Trophoblast cell (in vitro differentiated cells and primary cell): ENCODE results near the gene IFT22.

Experiments used
- DNase-seq, 2 donors: peaks; one replicate each; pipeline ENCODE4 v3.0.0-alpha.2; 2016
- H2AFZ ChIP-seq: 2 replicates; pipeline ENCODE4 v1.6.1; 2013; ENCODE audit warnings: low read length, moderate library complexity, mild to moderate bottlenecking; ENCODE audit not compliant: insufficient read depth, poor library complexity
- H2AK5ac ChIP-seq: 2 replicates; pipeline ENCODE4 v1.6.1; 2013; ENCODE audit warnings: mild to moderate bottlenecking, low read length
- H2BK120ac ChIP-seq: 2 replicates; pipeline ENCODE4 v1.6.1; 2013; ENCODE audit warnings: low read length, mild to moderate bottlenecking, moderate library complexity; ENCODE audit not compliant: insufficient read depth, poor library complexity
- H2BK12ac ChIP-seq: 2 replicates; pipeline ENCODE4 v1.6.1; 2013; ENCODE audit warnings: mild to moderate bottlenecking, low read length, moderate library complexity
- H2BK5ac ChIP-seq: 2 replicates; pipeline ENCODE4 v1.6.1; 2013; ENCODE audit warnings: low read length, low read depth, moderate library complexity, mild to moderate bottlenecking; ENCODE audit not compliant: poor library complexity
- H3K14ac ChIP-seq: 2 replicates; pipeline ENCODE4 v1.6.1; 2013; ENCODE audit warnings: mild to moderate bottlenecking, low read length
- H3K18ac ChIP-seq: 2 replicates; pipeline ENCODE4 v1.6.1; 2013; ENCODE audit warnings: mild to moderate bottlenecking, low read length
- H3K23ac ChIP-seq: 2 replicates; pipeline ENCODE4 v1.6.1; 2013; ENCODE audit warnings: low read length
- H3K27ac ChIP-seq: 2 replicates; pipeline ENCODE4 v1.5.1; 2013; ENCODE audit warnings: low read depth, mild to moderate bottlenecking, inconsistent platforms, low read length, moderate library complexity
- H3K27me3 ChIP-seq: 2 replicates; pipeline ENCODE4 v1.6.1; 2013; ENCODE audit warnings: inconsistent platforms, mild to moderate bottlenecking, low read length, moderate library complexity; ENCODE audit not compliant: insufficient read depth
- H3K36me3 ChIP-seq, 2 experiments: 1 replicate in 1 of 2; 2 replicates in 1 of 2; pipeline ENCODE4 v1.6.1; 2013; ENCODE audit warnings: low read length in 2 of 2, mild to moderate bottlenecking in 2 of 2, moderate library complexity in 1 of 2; ENCODE audit not compliant: insufficient read depth in 2 of 2, control insufficient read depth in 1 of 2
- H3K4ac ChIP-seq: 2 replicates; pipeline ENCODE4 v1.6.1; 2013; ENCODE audit warnings: low read depth, mild to moderate bottlenecking, low read length, moderate library complexity
- H3K4me1 ChIP-seq, 2 experiments: 1 replicate in 1 of 2; 2 replicates in 1 of 2; pipeline ENCODE4 v1.6.1; 2013; ENCODE audit warnings: low read length in 2 of 2, mild to moderate bottlenecking in 2 of 2, moderate library complexity in 1 of 2; ENCODE audit not compliant: insufficient read depth in 2 of 2, control insufficient read depth in 1 of 2
- H3K4me2 ChIP-seq: 2 replicates; pipeline ENCODE4 v1.6.1; 2013; ENCODE audit warnings: inconsistent platforms, mild to moderate bottlenecking, low read length, moderate library complexity
- H3K4me3 ChIP-seq: 2 replicates; pipeline ENCODE4 v1.5.1; 2013; ENCODE audit warnings: mild to moderate bottlenecking, low read depth, low read length, inconsistent platforms
- H3K79me1 ChIP-seq: one replicate; pipeline ENCODE4 v1.6.1; 2013; ENCODE audit warnings: low read length
- H3K79me2 ChIP-seq: 2 replicates; pipeline ENCODE4 v1.6.1; 2013; ENCODE audit warnings: low read length, mild to moderate bottlenecking; ENCODE audit not compliant: control insufficient read depth, insufficient read depth, poor library complexity
- H3K9ac ChIP-seq: 2 replicates; pipeline ENCODE4 v1.6.1; 2013; ENCODE audit warnings: mild to moderate bottlenecking, low read length
- H3K9me3 ChIP-seq: 2 replicates; pipeline ENCODE4 v1.6.1; 2013; ENCODE audit warnings: low read depth, mild to moderate bottlenecking, control low read depth, inconsistent platforms, low read length; ENCODE audit not compliant: insufficient read depth
- H4K12ac ChIP-seq: 2 replicates; pipeline ENCODE4 v1.6.1; 2013; ENCODE audit warnings: low read depth, mild to moderate bottlenecking, low read length, moderate library complexity
- H4K8ac ChIP-seq: 2 replicates; pipeline ENCODE4 v1.6.1; 2013; ENCODE audit warnings: low read depth, mild to moderate bottlenecking, low read length, moderate library complexity
- H4K91ac ChIP-seq: one replicate; pipeline ENCODE4 v1.6.1; 2013; ENCODE audit warnings: low read depth, mild to moderate bottlenecking, low read length, moderate library complexity
- WGBS: extraction: QIAGEN DNeasy Blood & Tissue Kit; methylation state at CpG from one replicate; pipeline ENCODE4 v1.1.7; 2013; ENCODE audit warnings: missing lambda C conversion rate; ENCODE audit not compliant: insufficient read length, insufficient coverage; ENCODE audit errors: extremely low coverage; 5-methylcytosine and 5-hydroxymethylcytosine counted together

IFT22 gene

GRCh38 chr7:101273206-101273605, 48.4 kb downstream of the IFT22 start:
- DNase-seq, result no peak
- Histone ChIP-seq H2AK5ac (no peak overlapping the region), H3K14ac (no peak overlapping the region), H3K4me2 (no peak overlapping the region), H3K79me1 (no peaks in the 10 kb centered on the region), H3K4me3 (no peak overlapping the region), H3K18ac (no peak overlapping the region), H2BK5ac (no peak overlapping the region), H2BK12ac (no peak overlapping the region), H3K9ac (no peak overlapping the region), H3K4ac (no peak overlapping the region), H3K79me2 (no peaks in the 10 kb centered on the region), H3K23ac (no peak overlapping the region), H3K27ac (no peak overlapping the region), H3K27me3 (no peaks in the 10 kb centered on the region), H3K4me1 (peaks cover 4 to 6% of the 10 kb centered on the region in 2 experiments), H3K36me3 (no peaks in the 10 kb centered on the region), H3K9me3 (no peaks in the 10 kb centered on the region), H4K12ac (no peak overlapping the region), H2BK120ac (no peak overlapping the region), H4K8ac (no peak overlapping the region), H4K91ac (no peak overlapping the region), H2AFZ (no peak overlapping the region)
- no CpG with 5 or more reads among the region's 4 CpGs for WGBS

DNA sequence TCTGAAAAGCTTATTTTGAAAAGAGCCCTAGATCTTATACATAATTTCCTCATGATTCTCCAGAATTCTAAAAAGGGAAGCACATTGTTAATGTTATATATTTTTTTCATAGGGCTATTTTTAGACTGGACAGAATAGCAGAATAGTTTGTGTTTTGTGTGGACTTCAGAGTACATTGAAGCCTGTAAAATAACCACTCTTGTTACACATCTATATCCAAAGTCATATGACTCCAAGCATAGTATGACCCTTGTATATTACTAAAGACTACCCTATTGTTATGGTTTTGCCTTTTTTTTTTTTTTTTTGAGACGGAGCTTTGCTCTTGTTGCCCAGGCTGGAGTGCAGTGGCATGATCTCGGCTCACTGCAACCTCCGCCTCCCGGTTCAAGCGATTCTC, 50.6 kb downstream of the IFT22 start:
- no peak overlapping the region for H2AK5ac ChIP-seq
- no peaks in the 10 kb centered on the region for H3K79me1 ChIP-seq
- no peaks in the 10 kb centered on the region for H3K36me3 ChIP-seq
- H2BK120ac ChIP-seq, result no peak overlapping the region
- H3K18ac ChIP-seq, result no peak overlapping the region
- H2AFZ ChIP-seq, result no peak overlapping the region
- no peaks in the 10 kb centered on the region for H3K9me3 ChIP-seq
- no peak for DNase-seq
- no peaks in the 10 kb centered on the region for H3K79me2 ChIP-seq
- no peak overlapping the region for H3K4me3 ChIP-seq
- no peaks in the 10 kb centered on the region for H3K4me1 ChIP-seq
- H4K12ac ChIP-seq, result no peak overlapping the region
- H2BK5ac ChIP-seq, result no peak overlapping the region
- H3K27ac ChIP-seq, result no peak overlapping the region
- no peak overlapping the region for H4K8ac ChIP-seq
- no peak overlapping the region for H2BK12ac ChIP-seq
- no peak overlapping the region for H3K9ac ChIP-seq
- H3K4ac ChIP-seq, result no peak overlapping the region
- H4K91ac ChIP-seq, result no peak overlapping the region
- H3K14ac ChIP-seq, result no peak overlapping the region
- H3K23ac ChIP-seq, result no peak overlapping the region
- no peaks in the 10 kb centered on the region for H3K27me3 ChIP-seq
- H3K4me2 ChIP-seq, result no peak overlapping the region
- WGBS, result no CpG with 5 or more reads among the region's 5 CpGs

GRCh38 chr7:101269664-101270063, 51.9 kb downstream of the IFT22 start:
- Histone ChIP-seq H3K79me1 (no peaks in the 10 kb centered on the region), H4K8ac (no peak overlapping the region), H3K4me3 (no peak overlapping the region), H3K27me3 (no peaks in the 10 kb centered on the region), H3K79me2 (no peaks in the 10 kb centered on the region), H2BK5ac (no peak overlapping the region), H2AFZ (no peak overlapping the region), H4K91ac (no peak overlapping the region), H3K4ac (no peak overlapping the region), H3K27ac (no peak overlapping the region), H3K14ac (no peak overlapping the region), H2BK12ac (no peak overlapping the region), H4K12ac (no peak overlapping the region), H2AK5ac (no peak overlapping the region), H2BK120ac (no peak overlapping the region), H3K36me3 (no peaks in the 10 kb centered on the region), H3K9me3 (no peaks in the 10 kb centered on the region), H3K4me1 (no peaks in the 10 kb centered on the region), H3K23ac (no peak overlapping the region), H3K4me2 (no peak overlapping the region), H3K18ac (no peak overlapping the region), H3K9ac (no peak overlapping the region)
- no CpG with 5 or more reads among the region's 21 CpGs for WGBS
- no peak for DNase-seq

DNA sequence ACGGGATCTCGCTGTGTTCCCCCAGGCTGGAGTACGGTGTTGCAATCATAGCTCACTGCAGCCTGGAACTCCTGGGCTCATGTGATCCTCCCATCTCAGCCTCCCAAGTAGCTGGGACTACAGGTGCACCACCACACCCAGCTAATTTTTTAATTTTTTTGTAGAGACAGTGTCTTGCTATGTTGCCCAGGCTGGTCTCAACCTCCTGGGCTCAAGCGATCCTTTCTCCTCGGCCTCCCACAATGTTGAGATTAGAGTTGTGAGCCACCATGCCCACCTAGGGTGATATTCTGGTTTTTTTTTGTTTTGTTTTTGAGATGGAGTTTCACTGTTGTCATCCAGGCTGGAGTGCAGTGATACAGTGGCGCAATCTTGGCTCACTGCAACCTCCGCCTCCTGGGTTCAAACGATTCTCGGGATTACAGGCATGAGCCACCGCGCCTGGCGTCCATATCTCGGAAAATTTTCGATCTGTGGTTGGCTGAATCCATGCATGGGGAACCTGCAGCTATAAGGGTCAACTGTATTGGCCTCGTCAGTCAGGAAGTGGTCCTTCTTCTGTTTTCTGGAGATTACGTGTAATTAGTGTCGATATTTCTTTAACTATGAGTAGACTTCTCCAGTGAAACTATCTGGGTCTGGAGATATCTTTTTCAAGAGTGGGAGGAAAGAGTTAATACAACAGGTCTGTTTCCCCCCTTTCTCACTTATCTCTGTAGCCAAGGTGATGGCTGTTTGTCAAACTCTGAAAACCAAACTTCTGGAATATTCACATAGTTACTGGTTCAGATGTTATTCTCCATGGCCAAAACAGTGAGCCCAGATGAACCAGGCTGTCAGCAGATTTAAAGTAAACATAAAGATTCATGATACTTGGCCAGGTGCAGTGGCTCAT, 55.7 kb downstream of the IFT22 start:
- no peaks in the 10 kb centered on the region for H3K79me2 ChIP-seq
- no peaks in the 10 kb centered on the region for H3K36me3 ChIP-seq
- no peaks in the 10 kb centered on the region for H3K27me3 ChIP-seq
- H3K79me1 ChIP-seq, result no peaks in the 10 kb centered on the region
- H3K9ac ChIP-seq, result no peak overlapping the region
- H4K91ac ChIP-seq, result no peak overlapping the region
- H3K23ac ChIP-seq, result no peak overlapping the region
- H3K27ac ChIP-seq, result no peak overlapping the region
- no peak overlapping the region for H3K4me2 ChIP-seq
- no peak overlapping the region for H4K12ac ChIP-seq
- no peak overlapping the region for H2AK5ac ChIP-seq
- H3K14ac ChIP-seq, result no peak overlapping the region
- no CpG with 5 or more reads among the region's 17 CpGs for WGBS
- H3K18ac ChIP-seq, result no peak overlapping the region
- H3K4ac ChIP-seq, result no peak overlapping the region
- H3K9me3 ChIP-seq, result no peaks in the 10 kb centered on the region
- no peak overlapping the region for H2BK120ac ChIP-seq
- no peak overlapping the region for H4K8ac ChIP-seq
- H2BK12ac ChIP-seq, result no peak overlapping the region
- DNase-seq, result no peak
- no peaks in the 10 kb centered on the region for H3K4me1 ChIP-seq
- H3K4me3 ChIP-seq, result no peak overlapping the region
- H2AFZ ChIP-seq, result no peak overlapping the region
- H2BK5ac ChIP-seq, result no peak overlapping the region
